GM13977 (cell line): ENCODE measurements around the gene DNAJC1.

Source experiments
- DNase-seq: peaks from one replicate; pipeline ENCODE4 v3.0.0; 2012; ENCODE audit warnings: low spot score
- in situ Hi-C: fragments of 300-500 bp; cut with MboI; formaldehyde crosslinking; loops from one replicate; pipeline ENCODE4 v1.12.0; 2022; ENCODE audit warnings: low sequenced_read_pairs, low pct_unique_long_range_greater_than_20kb, mixed read lengths, inconsistent platforms; ENCODE audit not compliant: unreplicated experiment
- TF ChIP-seq, protein P1 (sequence below): IDR thresholded peaks from 2 replicates; pipeline ENCODE4 v1.5.1; 2012; ENCODE audit warnings: mild to moderate bottlenecking, control low read depth; ENCODE audit not compliant: insufficient read depth; ENCODE audit errors: extremely low read depth, missing control alignments

The DNAJC1 gene

GRCh38 chr10:21991785-21992184 lies 11.7 kb downstream of the DNAJC1 start:
- TF ChIP-seq, protein P1, sequence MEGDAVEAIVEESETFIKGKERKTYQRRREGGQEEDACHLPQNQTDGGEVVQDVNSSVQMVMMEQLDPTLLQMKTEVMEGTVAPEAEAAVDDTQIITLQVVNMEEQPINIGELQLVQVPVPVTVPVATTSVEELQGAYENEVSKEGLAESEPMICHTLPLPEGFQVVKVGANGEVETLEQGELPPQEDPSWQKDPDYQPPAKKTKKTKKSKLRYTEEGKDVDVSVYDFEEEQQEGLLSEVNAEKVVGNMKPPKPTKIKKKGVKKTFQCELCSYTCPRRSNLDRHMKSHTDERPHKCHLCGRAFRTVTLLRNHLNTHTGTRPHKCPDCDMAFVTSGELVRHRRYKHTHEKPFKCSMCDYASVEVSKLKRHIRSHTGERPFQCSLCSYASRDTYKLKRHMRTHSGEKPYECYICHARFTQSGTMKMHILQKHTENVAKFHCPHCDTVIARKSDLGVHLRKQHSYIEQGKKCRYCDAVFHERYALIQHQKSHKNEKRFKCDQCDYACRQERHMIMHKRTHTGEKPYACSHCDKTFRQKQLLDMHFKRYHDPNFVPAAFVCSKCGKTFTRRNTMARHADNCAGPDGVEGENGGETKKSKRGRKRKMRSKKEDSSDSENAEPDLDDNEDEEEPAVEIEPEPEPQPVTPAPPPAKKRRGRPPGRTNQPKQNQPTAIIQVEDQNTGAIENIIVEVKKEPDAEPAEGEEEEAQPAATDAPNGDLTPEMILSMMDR = no peak
- no peak for DNase-seq
- in situ Hi-C loops = no loop called here

GRCh38 chr10:21990449-21990848 lies 13.1 kb downstream of the DNAJC1 start:
- TF ChIP-seq, protein P1 = no peak
- no peak for DNase-seq
- in situ Hi-C loops = no loop called here

- peak; percentile 35 for DNase-seq
These were observed 13.9 kb downstream of the DNAJC1 start for GRCh38 chr10:21989453-21990154.

DNA sequence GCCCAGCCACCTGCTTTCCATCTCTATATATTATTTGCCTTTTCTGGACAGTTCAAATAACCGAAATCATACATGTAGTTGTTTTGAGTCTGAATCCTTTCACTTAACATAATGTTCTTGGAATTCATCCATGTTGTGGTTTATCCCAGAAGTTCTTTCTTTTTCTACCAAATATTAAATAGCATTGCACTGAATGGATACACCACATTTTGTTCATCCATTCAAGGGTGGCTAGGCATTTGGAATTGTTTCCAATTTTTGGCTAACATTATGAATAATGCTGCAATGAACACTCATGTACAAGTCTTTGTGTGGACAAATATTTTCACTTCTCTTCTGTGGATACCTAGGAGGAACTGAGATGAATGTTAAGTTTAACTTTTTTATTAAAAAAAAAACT lies 18.0 kb downstream of the DNAJC1 start:
- TF ChIP-seq, protein P1 = no peak
- in situ Hi-C loops = no loop called here
- no peak for DNase-seq

More at GRCh38 chr10:21989453-21990154, 13.9 kb downstream of the DNAJC1 start:
- TF ChIP-seq, protein P1 = peak; percentile 53
- in situ Hi-C loops = no loop called here

- no peak for DNase-seq
- in situ Hi-C loops = no loop called here
- TF ChIP-seq, protein P1 = no peak
These were observed 22.4 kb downstream of the DNAJC1 start for GRCh38 chr10:21981118-21981517.

- TF ChIP-seq, protein P1 = no peak
- DNase-seq = no peak
- in situ Hi-C loops = no loop called here
These were observed 22.8 kb downstream of the DNAJC1 start for GRCh38 chr10:21980691-21981090.
